HG02840 (cell line): ENCODE results near the gene MYO1B.

Source experiments
- ATAC-seq: cut with Tn5 transposase; IDR thresholded peaks from one replicate; pipeline ENCODE4 v1.9.1; 2021; ENCODE audit warnings: mild to moderate bottlenecking, moderate library complexity, moderate number of reproducible peaks; ENCODE audit not compliant: unreplicated experiment, low FRiP score

MYO1B gene

DNA sequence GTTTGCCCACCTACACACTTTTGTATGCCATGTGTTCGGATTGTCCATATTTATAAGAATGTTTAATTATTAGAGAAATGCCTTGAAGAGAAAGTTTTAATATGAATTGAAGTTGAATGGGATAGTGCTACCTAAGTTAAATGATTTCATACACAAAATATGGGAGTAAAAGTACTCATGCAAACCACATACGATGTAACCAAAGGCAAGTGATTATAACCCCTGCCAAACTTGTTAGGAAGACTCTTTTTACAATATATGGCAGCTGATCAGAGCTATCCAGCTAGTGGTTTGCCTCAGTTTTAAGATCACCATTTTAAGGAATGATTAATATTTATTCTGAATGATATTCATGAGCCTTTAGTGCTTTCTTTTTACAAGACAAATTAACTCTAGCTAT is 106.7 kb downstream of the MYO1B start:
- no peak for ATAC-seq

DNA sequence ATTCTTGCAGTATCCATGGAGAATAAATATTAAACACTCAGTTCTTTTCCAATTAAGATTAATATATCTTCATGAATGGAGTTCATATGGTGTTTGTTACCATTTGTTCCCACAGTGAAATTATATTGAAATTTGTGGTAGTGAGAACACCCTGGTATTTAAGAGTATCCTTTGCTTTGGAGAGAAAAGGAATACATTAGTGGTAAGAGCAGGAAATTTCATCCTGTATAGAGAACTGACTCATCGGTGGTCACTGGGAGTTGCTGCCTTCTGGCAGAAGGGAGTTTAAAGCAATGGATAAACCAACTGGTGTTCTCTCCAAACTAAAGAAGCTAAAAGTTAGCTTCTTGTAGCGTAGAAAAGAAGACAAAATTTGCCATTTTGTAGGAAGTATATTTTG is 107.3 kb downstream of the MYO1B start:
- no peak for ATAC-seq

DNA sequence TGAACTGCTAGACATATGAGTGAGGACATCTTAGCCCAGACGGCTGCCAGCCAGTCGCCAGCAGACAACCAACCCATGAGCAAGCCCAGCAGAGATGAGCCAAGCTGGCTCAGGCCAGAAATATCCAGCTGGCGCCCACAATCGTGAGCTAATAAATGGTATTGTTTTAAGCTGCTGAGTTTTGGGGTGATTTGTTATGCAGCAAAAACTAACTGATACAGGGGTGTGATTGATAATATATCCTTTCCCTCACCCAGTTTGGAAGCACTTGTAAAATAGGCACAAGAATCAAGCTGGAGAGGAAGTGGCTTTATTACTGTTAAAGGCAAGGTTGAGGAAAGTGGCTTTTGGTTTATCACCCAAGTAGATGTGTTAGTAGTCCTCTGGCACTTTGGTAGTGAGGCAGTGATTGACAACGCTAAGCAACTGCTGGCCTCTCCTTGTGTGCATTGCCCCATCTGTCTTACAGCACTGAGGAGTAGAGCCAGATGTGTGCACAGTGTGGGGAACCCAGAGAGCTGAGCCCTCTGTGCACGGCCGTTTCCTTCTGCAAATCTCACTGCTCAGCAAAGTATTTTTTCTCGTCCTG is 110.1 kb downstream of the MYO1B start:
- ATAC-seq: no peak

DNA sequence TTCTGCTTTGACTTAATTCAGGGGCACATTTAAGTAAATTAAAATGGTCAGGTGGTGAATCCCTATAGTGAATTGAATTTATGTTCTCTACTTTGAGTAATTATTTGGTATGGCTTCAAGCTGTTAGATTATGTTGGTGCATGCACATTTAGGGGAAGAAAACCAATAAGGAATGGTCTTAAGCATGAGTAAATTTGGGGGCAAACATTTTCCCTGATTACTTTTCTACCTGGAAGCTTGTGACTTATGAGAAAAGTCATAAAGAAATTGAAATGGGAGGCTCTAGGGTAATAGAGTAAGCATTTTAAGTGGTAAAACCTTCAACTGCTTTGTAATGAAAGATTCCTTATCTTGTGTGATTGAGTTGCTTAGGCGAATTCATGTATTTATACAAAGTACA is 112.5 kb downstream of the MYO1B start:
- ATAC-seq: no peak

DNA sequence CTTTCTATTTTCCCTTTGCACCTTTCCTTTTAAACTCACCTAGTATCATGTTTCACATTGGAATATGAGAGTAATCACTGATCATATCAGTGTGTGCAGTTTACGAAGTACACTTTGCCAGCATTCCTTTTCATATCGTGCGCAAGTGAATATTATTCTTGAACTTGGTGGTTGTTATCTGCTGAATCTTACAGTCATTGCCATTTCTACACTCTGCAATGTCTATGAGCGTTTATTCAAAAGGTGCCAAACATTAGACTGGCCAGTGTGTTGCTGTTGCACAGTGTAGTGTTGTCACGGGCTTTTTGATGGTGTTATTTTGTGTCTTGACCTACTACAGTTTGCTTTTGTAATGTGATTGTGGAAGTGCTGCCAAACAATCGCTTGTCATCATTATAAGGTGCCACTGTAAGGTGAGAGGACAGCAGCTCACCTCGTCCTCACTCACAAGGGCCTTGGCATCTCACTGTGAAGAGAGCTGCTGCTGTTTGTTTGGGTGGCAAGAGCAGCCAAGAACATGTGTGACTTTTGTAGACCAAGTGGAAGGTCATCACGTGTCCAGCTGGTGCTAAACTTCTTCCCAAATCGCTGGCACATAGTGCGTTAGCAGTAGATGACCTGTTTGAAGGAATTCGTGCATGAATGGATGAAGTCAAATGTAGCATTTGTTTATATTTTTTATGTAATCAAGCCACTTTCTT is 113.3 kb downstream of the MYO1B start:
- ATAC-seq: no peak

DNA sequence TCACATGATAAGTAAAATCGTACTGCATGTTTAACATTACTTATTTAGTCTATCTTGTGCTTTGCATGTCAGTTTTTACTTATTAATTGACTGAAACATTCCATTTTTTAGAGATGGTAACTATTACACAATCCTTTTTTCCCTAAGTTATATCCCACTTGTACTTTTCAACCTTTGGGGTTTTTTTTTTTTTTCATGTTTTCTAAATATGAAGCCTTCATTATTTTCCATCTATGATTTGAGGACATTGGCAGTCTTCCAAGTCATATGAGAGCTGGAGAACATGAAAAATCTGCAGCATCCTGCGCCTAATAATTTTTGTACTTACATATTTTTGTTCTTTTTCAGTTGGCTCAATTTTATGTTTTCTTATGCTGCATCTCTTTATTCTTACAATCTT is 113.9 kb downstream of the MYO1B start:
- no peak for ATAC-seq

DNA sequence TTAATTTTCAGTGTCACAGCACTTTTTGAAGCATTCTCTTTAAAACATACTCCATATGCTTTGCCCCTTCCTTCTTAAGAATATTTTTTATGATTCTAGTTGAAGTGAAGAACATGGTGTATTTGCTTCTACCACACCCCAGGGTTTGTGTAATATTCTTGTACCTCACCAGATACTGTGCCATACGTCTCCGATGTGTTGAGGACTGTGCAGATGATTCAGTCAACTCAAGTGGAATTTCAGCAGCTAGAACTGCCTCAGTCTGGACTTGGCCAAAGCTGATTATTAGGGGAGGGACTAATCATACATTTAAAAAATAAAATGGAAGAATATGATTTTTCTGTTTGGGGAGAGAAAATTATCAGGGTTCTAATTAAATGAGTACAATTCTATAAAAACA is 115.7 kb downstream of the MYO1B start:
- no peak for ATAC-seq

DNA sequence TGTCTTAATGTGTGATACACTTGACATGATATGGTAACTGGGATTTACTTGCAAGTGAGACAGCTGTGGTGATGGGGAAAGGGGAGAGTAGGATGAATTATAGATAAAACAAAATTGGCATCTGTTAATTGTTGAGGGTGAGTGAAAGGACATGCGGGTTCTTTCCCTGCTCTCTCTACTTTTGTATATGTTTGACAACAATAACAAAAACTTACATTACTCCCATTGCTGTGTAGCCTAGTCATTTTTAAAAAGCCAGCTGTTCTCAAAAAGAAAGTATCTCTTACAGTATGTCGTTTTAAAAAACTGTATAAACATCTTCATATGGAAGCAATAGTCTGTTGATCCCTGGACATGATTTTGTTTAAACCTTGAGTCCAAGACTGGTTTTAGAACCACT is 117.6 kb downstream of the MYO1B start:
- ATAC-seq: no peak

DNA sequence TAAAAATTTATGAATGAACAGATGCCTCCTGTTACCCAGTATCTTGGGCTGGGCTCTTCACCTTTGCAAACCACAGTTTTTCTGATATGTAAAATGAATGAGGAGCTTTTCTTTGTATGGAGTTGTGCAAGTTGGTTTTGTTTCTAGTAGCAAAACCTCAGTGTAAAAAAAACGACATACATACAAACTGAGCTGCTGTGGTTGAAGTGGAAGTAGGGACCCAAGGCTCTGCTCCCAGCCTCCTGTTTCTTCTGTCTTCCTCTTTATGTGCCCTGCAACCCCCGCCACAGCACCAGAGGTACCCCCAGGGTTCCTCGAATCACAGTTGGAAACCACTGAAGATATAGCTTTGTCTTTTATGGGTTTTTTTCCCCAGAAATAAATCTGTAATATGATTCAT is 118.1 kb downstream of the MYO1B start:
- ATAC-seq: no peak

DNA sequence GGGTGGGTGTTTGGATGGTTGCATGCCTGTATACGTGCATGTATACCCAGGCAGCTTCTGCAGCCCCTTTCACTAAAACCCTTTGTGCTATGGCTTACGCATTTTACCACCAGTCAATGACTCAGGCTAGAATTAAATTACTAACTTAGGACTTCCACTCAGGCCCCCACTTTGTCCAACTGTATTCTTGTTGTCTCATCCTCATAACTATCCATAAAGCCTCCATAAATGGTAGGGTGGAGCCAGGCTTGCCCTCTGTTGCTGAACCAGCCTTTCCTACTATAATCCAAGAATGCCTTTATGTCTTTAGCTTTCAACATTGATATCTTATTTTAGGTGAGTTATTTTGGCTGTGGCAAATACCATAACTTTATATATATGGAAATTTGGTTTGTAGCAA is 119.9 kb downstream of the MYO1B start:
- no peak for ATAC-seq

DNA sequence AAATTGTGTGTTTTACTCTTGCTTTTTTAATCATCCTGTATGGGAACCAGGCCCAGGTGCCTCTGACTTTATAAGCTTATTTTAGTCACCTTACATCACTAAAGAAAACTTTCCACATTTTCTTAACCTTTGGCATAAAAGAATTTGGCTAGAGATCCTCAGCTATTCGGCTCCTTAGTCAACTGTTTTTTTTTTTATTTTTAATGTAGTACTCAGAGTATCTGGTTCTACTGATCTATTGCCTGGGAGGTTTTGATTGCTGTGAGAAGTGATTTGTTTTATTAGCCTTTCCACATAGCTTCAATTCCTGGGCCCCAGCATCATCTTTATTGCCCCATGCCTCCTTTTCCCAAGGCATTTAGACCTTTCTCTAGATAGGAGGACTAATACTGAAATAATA is 121.0 kb downstream of the MYO1B start:
- no peak for ATAC-seq

DNA sequence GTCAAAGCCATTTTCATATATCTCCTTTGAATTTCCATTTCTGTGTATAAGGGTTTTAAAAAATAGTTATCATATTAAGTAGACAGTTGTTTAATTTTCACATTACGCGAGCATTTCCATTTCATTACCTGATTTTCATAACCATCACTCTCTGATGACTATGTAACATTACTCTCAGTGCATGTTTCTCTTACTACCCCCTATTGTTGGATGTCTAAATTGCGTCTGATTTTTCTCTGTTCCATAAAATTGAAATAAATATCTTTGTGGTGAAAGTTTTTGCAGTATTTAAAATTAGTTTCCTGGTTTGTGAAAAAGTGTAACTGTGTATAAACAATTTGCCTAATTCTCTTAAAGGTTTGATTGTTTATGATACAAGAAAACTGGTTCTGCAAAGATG is 123.8 kb downstream of the MYO1B start:
- ATAC-seq: no peak

DNA sequence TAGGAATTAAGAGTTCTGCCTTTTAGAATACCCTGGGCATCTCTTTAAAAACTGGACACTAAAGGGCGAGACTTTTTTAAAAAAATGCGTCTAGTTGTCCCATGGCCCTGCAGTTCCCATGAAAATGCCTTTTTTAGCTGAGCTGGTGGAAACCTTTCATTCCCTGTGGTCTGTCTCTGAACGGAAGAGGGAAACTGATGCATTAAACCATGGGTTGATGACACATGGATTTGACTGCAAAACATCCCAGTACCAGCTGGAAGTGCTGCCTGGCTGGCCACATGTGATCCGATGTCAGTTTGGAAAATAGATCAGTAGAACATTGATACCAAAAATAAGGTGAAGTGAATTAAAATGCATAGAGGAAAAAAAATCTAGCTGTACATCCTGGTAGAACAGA is 129.2 kb downstream of the MYO1B start:
- no peak for ATAC-seq

DNA sequence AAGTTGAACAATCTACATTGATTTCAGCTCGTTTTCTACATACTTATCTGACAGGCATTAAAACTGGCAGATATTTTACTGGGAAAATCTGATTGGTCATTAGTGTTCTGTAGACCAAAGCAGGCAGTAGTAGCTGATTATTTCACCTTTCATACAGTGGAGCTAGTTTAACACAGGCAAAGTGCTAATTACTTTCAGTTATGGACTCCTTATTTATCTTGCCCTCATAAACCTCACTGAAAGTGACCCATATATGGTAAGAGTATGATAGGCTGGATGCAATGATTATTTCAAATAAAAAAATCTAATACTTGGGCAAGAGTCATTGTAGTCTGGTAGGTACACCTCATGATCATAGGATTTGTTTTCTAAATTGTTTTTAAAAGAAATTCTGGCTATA is 129.7 kb downstream of the MYO1B start:
- ATAC-seq: no peak

DNA sequence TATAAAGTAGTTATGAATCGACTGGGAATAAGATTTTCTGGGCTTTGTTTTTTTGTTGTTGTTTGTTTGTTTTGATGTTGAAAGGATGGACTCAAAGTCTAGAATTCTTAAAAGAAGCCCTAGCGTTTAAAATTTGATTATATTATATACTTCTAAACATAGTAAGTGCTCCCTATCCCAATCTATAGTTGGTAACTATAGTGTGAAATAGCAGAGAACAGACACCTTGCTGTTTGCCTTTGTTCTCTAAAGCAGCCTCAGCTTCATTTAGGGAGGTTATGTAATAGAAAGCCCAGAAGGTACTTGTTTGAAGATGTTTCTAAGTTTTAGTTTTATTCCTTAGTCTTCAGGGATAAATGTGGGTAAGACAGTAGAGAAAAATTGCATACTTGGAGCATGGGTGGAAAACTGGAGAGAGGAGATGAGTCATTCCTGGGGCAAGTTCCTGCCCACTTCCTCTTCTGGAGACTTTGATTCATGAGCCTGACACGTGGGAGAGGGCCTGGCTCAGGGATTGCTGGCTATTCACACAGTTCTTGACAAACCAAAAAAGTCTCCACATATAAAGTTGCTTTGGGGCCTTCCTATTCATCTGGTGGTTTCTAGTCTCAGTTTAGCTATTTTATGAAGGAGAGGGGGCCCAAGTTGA is 131.9 kb downstream of the MYO1B start:
- ATAC-seq: no peak

DNA sequence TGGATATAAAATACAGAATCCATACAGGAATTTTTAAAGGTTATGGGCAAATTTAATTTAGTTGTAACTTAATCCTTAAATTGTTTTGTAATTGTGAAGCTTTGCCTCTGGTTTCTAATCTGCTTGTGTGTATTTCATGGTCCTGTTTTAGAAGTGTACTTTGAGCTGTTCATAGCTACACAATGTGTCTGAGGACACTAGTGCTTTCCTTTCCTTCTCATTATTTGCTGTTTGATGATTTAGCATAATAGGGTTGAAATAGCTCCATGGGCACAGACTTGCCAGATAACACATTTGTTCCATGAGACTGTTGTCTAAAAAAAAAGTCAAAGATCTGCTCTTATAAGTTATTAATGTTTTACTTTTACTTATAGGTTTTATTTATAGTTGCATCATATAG is 134.2 kb downstream of the MYO1B start:
- ATAC-seq: no peak

DNA sequence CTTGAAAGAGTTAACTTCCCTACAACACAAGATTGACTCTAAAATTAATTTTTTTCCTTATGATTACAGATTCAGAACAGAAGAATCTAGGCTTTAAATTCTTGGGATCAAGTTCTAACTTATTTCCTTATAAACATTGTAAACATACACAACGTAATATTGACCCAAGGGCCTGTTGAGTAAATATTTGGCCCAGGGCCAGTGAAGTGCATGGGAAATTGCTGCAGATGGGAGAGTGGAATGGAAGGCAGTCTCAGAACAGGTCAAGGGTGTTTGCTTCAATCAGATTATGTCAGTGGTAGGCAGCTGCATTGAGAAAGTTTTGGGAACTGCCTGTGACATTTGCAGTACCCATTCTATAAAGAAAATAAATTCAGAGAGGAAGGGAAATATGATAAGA is 137.6 kb downstream of the MYO1B start:
- no peak for ATAC-seq

DNA sequence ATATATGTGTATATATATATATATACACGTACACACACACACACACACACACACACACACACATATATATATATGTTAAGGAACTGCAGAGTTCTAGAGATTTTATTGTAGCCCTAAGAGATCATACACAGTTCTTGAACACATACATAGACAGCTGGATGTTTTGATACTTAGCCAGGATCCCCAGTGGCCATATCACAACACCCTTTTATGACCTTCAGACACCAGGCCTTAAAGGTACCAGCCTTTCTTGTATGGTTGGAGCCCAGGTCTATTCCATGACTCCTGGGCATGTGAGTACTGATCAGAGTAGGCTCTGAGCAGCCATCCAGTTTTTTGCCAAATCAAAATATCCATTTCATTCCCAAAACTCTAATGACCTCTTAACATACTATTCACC is 138.3 kb downstream of the MYO1B start:
- no peak for ATAC-seq

DNA sequence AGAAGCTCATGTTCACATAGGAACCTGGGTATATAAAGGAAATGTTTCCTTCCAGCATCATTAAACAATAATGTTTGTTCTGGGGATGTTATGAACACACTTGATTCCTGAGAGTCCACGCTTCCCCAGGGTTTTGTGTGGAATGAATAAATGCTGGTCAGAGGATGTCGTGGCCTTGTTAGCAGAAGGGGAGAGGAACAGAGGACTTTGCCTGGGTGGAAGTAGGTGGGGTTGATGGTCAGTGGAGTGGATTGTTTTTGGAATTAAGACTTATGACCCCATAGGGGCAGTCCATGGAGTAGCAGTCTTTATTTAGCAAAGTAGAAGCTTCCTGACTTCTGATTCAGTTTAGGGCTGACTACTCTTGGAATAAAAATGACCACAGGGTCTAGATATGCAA is 139.6 kb downstream of the MYO1B start:
- no peak for ATAC-seq

DNA sequence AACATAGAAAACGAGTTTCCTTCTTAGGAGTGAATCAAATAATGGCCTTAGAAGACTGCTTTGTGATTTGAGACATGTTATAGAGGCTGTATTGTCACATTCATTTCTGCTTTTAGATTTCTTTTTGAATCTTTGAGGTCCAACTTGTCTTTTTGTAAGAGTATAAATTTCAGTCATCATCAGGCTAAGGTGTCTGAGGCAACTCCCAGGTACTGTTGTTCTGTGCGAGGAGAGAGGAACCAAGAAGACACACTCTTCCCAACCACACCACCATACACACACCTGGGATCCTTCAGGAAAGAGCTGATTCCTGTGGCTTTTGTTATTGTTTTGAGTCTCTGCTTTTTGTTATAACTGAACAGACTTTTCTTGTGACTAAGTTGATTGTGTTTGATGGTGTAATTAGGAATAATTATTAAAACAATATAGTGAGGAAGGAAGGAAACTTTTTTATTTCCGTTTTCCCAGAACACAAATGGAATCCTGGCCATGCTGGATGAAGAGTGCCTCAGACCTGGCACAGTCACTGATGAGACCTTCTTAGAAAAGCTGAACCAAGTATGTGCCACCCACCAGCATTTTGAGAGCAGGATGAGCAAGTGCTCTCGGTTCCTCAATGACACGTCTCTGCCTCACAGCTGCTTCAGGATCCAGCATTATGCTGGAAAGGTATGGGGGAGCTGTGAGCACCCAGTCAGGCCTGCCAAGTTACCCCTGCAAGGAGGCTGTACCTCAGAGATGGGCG is 140.4 kb downstream of the MYO1B start:
- no peak for ATAC-seq

DNA sequence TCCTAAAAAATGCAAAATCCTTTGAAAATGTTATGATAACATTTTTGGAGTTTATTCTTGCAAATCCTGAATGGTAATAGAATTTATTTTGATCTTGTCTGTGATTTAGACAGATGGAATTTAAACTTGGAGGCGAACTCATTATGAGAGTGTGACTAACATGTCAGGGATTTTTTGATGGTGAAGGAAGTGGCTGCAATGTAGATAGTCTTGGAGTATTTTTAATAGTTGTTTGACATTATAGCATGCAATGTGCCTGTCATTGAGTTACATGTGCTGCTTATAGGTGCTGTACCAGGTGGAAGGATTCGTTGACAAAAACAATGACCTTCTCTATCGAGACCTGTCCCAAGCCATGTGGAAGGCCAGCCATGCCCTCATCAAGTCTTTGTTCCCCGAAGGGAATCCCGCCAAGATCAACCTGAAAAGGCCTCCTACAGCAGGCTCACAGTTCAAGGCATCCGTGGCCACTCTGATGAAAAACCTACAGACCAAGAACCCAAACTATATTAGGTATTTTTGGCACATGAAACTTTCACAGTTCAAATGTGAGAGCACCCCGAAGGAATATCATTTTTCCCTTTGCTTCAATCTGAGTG is 141.8 kb downstream of the MYO1B start:
- no peak for ATAC-seq
